Dermis microvascular lymphatic vessel endothelial cell (primary cell): ENCODE measurements around the gene UGT1A7. TPM values are rescaled to one million over a fixed set of nuclear protein-coding genes. Genes with fewer than 3 reads are reported as not detected.
"Not testable (repeated sequence)": the region's sequence is repeated elsewhere in the genome, so short reads cannot be mapped to it uniquely, and the experiment has no call there.

Source experiments
- DNase-seq, 2 donors: peaks; one replicate each; pipeline versions ENCODE4 v3.0.0 to v3.0.0-alpha.2; 2010; ENCODE audit warnings: low read depth in 2 of 2
- total RNA-seq: library from RNA; depleted of rRNA; stranded (reverse); fragments of >200 nt; gene quantifications from 2 replicates; pipeline ENCODE4 v1.2.1, GENCODE V29; 2014

UGT1A7 gene
- total RNA-seq, result not detected in 2 replicates

GRCh38 chr2:233681521-233682099, at the start of gene UGT1A7:
Gene UGT1A7 (plus strand): TSS chr2:233681901. CDS start chr2:233681938, 37 bp downstream.
- no peak for DNase-seq

- not testable (repeated sequence) for DNase-seq
Measured at GRCh38 chr2:233636306-233636705, 45.4 kb upstream of the UGT1A7 start, which contains the start of gene UGT1A10. Gene UGT1A10 (plus strand): TSS chr2:233636448. CDS start chr2:233636523, 75 bp downstream.

DNA sequence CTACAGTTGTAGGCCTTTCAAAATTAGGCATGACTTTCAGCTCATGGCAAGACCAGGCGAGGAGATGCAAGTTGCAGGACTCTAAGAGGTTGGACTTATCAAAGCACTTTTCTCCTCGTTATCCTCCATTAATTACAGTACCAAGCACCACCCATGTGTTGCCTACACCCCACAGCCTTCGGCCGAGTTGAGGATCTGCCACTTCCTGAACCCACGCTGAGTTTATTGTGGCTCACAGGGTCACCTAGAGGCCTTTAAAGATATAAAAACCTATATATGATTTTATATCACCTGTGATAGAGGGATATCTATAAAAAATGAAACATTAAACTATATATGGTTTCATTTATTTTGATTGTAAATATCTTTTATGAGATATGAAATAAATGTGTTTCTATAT, 42.9 kb upstream of the UGT1A7 start:
- no peak for DNase-seq

GRCh38 chr2:233639860-233640259, 41.8 kb upstream of the UGT1A7 start:
- no peak for DNase-seq

DNA sequence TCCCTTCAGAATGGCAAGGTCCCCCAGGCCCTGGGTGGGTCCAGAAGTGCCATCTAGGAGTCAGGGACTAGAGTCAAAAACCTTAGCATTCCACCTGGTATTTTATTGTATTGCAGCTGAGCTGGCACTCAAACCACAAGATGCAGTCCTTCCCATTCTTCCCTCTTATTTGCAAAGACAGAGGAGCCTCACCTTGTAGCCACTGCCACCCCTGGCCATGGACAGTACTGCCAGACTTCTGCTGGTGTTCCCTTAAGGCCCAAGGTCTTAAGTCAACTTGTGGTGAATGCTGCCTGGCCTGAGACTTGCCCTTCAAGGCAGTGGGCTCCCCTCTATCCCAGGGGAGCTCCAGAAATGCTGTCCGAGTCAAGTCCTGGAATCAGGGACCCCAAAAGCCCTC, 38.6 kb upstream of the UGT1A7 start:
- peak in 1 of 2 donors; percentile 7 for DNase-seq

GRCh38 chr2:233646033-233646432, 35.7 kb upstream of the UGT1A7 start:
- DNase-seq, result not testable (repeated sequence)

DNA sequence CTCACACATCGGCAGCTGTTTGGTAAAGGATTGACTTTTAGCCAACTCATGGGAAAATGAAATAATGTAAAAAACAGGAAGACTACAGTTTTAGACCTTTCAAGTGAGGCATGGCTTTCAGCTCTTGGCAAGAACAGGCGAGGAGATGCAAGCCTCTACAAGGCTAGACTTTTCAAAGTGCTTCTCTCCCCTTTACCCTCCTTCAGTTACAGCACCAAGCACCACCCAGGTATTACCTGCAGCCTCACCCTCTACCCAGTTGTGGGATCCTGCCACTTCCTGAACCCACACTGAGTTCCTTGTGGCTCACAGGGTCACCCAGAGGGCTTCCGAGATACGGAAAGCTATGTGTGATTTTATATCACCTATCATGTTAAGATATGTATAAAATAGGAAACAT, 30.7 kb upstream of the UGT1A7 start:
- DNase-seq, result no peak

DNA sequence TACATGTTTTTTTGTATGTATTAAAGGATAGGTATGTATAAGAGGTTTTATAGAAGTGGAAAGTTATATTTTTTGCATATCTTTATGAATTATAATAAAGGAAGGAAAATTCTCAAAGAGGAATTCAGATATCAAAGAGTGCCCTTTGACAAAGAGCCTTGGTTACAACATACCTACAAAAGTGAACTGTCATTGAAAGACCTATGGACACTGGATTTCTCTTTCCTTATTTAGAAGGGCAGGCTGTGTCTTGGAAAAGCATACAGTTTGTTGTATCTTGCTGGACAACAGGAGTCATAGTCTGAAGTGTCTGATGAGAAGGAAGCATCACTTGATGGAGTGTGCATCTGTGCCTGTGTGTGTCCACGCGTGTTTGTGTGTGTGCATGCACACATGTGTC, 30.3 kb upstream of the UGT1A7 start:
- DNase-seq, result no peak

GRCh38 chr2:233654501-233654900, 27.2 kb upstream of the UGT1A7 start:
- DNase-seq, result no peak

DNA sequence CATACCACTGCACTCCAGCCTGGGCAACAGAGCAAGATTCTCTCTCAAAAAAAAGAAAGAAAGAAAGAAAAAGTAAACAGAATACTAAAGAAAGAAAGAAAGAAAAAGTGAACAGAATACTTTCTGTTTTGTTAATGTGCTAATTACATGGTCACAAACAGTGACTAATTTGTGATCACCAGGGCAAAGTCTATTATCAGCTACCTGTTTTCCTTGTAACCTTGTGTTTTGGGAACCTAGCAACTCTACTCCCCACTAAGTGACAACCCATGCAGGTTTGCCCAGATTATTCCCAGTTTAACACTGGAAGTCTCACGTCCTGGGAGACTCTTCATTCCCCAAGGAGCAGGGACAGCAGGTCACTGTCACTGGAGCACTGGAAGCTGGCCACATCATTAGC, 26.7 kb upstream of the UGT1A7 start:
- DNase-seq, result no peak

DNA sequence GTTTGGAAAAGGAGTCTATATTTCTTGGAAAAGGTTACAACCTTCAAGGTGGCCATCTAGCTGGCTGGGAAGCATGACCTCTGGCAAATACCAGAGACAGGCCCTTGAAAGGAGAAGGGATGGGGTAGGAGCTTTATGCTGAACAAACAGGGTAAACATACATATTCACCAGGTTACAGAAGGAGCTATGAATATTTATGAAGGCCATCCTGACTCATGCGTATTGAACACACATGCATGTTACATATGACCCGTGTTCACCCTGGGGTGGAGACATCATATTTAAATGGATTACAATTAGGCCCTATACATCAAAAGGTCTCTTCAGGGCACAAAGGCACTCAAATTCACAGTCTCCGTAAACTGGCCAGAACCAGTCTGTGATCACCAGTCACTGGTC, 25.8 kb upstream of the UGT1A7 start:
- DNase-seq, result not testable (repeated sequence)

DNA sequence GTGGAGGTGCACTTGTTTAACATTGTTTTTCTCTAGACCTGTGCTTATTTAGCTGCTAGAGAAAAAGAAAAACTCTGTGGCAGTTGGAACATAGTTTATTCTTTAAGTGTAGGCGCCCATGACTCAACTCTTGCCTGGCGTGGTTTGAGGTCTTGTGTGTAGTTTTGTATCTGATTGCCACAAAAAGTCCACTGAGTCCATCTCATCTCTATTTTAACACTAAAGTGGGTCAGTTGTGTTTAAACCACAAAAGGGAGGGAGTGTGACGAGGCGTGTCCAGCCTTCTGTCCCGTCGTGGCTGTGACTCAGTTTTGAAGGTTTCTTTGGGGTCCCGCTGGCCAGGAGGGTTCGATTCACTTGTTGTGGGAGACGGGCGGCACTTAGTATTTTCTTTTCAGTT, 25.3 kb upstream of the UGT1A7 start:
- DNase-seq, result no peak

- no peak for DNase-seq
Measured at GRCh38 chr2:233658610-233659009, 23.1 kb upstream of the UGT1A7 start.

- DNase-seq, result no peak
Measured at GRCh38 chr2:233663911-233664310, 17.8 kb upstream of the UGT1A7 start.

DNA sequence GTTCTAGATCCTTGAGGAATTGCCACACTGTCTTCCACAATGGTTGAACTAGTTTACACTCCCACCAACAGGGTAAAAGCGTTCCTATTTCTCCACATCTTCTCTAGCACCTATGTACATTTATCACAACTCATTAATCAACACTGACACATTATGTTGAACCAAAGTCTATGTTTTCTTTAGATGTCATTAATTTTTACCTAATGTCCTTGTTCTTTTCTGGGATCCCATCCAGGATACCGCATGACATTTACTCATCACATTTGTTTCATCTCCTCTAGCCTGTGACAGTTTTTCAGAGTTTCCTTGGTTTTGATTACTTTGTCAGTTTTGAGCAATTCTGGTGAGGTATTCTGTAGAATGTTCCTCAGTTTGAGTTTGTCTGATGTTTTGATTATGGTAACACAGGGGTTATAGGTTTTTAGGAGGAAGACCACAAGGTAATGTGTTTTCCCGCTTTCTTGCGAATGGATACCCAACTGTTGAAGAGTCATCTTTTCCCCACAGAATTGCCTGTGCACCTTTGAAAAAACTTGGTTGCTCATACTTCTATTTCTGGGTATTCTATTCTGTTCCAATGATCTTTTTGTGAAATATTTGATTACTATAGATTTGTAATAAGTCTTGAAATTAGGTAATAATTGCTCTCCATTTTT, 13.0 kb upstream of the UGT1A7 start:
- no peak for DNase-seq

GRCh38 chr2:233671290-233672161, 10.2 kb upstream of the UGT1A7 start, which contains the start of gene UGT1A9:
Gene UGT1A9 (plus strand): TSS chr2:233671898. CDS start chr2:233671935, 37 bp downstream.
- DNase-seq, result no peak

DNA sequence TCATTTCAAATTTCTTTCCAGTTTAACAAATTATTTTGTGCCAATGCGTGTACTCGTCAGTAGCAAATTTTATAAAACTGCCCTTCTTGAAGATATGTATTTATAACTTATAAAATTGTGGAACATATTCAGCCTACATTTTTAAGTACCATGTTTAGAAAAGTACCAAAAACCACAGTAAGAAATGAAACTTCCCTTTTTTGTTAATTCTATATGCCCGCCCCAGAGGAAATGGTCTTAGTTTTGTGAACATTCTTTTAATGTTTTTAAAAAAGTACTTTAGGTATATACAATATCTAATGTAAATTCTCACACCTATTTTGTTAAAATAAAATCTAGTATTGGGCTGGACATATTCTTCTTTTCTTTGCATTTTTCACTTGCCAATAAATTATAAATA, 8.8 kb upstream of the UGT1A7 start:
- no peak for DNase-seq

DNA sequence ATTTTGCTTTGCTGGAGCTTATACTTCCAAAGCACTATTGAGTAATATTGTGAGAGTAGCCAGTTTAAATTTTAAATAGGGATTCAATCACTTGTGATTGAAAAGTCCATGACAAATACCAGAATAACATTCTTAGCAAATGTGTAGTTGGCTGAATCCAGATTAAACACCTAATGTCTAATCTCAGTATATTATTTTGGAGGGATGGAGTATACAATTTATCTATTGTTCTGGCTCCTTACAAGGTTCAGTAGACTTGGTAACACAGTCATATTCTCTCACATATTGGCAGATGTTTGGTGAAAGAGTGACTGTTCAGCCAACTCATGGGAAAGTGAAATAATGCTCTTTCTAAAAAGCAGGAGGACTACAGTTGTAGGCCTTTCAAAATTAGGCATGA, 7.8 kb upstream of the UGT1A7 start:
- DNase-seq, result no peak

DNA sequence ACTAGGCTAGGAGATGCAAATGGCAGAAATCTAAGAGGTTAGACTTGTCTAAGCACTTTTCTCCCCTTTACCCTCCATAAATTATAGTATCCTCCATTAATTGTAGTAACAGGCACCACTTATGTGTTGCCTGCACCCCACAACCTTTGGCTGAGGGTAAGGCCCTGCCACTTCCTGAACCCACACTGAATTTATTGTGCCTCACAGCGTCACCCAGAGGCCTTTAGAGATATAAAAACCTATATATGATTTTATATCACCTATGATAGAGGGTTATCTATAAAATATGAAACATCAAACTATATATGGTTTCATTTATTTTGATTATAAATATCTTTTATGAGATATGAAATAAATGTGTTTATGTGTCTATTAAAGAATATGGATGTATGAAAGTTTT, 7.4 kb upstream of the UGT1A7 start:
- no peak for DNase-seq

DNA sequence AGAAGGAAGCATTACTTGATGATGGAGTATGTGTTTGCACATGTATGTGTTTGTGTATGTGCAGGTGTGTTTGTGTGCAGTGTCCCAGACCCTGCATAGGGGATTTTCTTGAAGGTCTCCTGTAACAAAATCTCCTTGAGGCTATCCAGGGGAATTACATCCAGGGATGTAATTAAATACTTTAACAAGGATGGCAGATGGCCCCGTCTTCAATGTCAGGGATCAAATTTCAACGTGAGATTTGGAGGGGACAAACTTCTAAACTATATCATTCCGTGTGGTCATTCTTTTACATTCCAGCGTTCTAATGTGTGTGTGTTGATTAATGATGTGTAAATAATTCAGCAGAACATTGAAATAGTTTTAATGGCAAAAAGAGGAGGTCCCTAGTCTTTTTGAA, 6.7 kb upstream of the UGT1A7 start:
- DNase-seq, result no peak

DNA sequence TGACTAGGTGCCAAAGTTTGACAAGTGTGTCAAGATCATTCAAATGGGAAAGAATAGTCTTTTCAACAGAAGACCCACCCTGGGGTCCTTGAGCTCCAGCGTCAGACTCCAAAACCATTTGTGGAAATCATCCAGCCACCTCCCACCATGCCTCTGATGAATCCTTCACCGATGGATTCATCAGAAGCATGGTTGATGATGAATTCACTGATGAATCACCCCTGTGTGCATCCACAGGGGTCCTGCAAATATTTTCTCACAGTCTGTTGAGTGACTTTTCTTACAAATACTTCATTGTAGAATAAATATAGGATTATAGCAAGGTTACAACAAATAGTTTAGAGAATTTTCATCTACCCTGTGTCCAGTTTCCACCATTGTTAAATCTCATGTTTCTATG, 5.7 kb upstream of the UGT1A7 start:
- DNase-seq, result no peak

DNA sequence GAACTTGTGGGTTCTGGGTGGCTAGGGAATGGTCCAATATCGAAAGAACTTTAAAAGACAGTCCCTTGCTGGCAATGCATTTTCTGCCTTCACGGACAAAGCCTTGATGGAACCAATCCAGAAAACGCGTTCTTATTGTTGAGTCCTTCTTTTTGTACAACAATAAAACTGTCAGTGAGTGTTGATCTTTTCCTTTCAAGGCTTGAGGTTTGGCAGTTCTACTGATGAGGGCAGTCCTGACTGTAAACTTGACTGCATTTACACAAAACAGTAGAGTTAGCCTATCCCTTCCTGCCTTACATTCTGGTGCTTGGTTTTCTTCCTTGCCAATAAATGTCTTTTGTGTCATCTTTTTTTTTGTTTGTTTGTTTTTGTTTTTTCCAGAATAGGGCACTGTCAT, 2.5 kb upstream of the UGT1A7 start:
- no peak for DNase-seq
